GM12878 (cell line): ENCODE measurements around the gene PITRM1. TPM values are rescaled to one million over a fixed set of nuclear protein-coding genes. Genes with fewer than 3 reads are reported as not detected.

Experiments used
- ATAC-seq: fragments of 200-7000 bp; cut with Tn5 transposase; 3 replicates; pipeline ENCODE4 v1.9.1; 2020; ENCODE audit warnings: mild to moderate bottlenecking, moderate library complexity
- BruUV-seq: library from RNA; stranded (reverse); fragments of 400-500 nt; replicated peaks from 2 replicates; lab custom pipeline; 2021; lab: Mats Ljungman, UMichigan
- CTCF ChIA-PET: fragments of 300-600 bp; sonication (Branson Sonifier 250); formaldehyde crosslinking; extraction: SDS; loops from one replicate; lab custom pipeline; 2021; ENCODE audit warnings: inconsistent platforms; lab: Yijun Ruan, JAX
- POLR2A ChIA-PET: fragments of 350-600 bp; formaldehyde crosslinking; extraction: SDS; loops from one replicate; lab custom pipeline; 2021; ENCODE audit warnings: inconsistent platforms; lab: Charles Lee
- RAD21 ChIA-PET: fragments of 300-600 bp; sonication (Branson Sonifier 250); formaldehyde crosslinking; loops from one replicate; lab custom pipeline; 2023; ENCODE audit warnings: antibody characterized with exemption; ENCODE audit not compliant: unreplicated experiment; lab: Charles Lee
- SMC1A ChIA-PET: fragments of 300-600 bp; sonication (Branson Sonifier 250); formaldehyde crosslinking; loops from one replicate; lab custom pipeline; 2023; ENCODE audit not compliant: unreplicated experiment, uncharacterized antibody; lab: Charles Lee
- DNase-seq: peaks from one replicate; pipeline ENCODE4 v3.0.0-alpha.2; 2011; ENCODE audit warnings: low read depth, low spot score
- FAIRE-seq: peaks from 3 replicates; lab custom pipeline; 2011; peaks lifted over from hg19 to GRCh38; lab: Jason Lieb, UNC
- H2AFZ ChIP-seq: 2 replicates; pipeline ENCODE4 v1.6.0; 2011; ENCODE audit warnings: low read depth, low read length, control low read depth; ENCODE audit not compliant: control insufficient read depth
- H3K27ac ChIP-seq: 2 replicates; pipeline ENCODE4 v1.5.1; 2011; ENCODE audit warnings: control low read depth; ENCODE audit not compliant: control insufficient read depth, insufficient read depth
- H3K27me3 ChIP-seq, 2 experiments: replicated peaks in 1 of 2; 2 replicates each; pipeline versions ENCODE4 v1.6.0 to v1.6.1; 2011; ENCODE audit warnings: low read length in 1 of 2; ENCODE audit not compliant: control insufficient read depth in 2 of 2, insufficient read depth in 2 of 2
- H3K36me3 ChIP-seq, 2 experiments: 2 replicates each; pipeline ENCODE4 v1.5.1; 2011; ENCODE audit warnings: low read length in 1 of 2; ENCODE audit not compliant: control insufficient read depth in 2 of 2, insufficient read depth in 2 of 2
- H3K4me1 ChIP-seq: 2 replicates; pipeline ENCODE4 v1.6.1; 2011; ENCODE audit warnings: mild to moderate bottlenecking, low read length, moderate library complexity, mixed read lengths; ENCODE audit not compliant: control insufficient read depth, insufficient read depth
- H3K4me2 ChIP-seq: 2 replicates; pipeline ENCODE4 v1.6.0; 2011; ENCODE audit warnings: control low read depth; ENCODE audit not compliant: control insufficient read depth, insufficient read depth
- H3K4me3 ChIP-seq: fragments of 200-600 bp; sonication (generic); 2 replicates; pipeline ENCODE4 v1.5.1; 2016
- H3K79me2 ChIP-seq: 2 replicates; pipeline ENCODE4 v1.6.0; 2011; ENCODE audit warnings: low read length; ENCODE audit not compliant: control insufficient read depth, insufficient read depth
- H3K9ac ChIP-seq: 2 replicates; pipeline ENCODE4 v1.8.0; 2011; ENCODE audit warnings: low read length, control low read depth, mixed read lengths; ENCODE audit not compliant: control insufficient read depth, insufficient read depth
- H3K9me3 ChIP-seq: replicated peaks from 3 replicates; pipeline ENCODE4 v1.5.1; 2011; ENCODE audit warnings: mild to moderate bottlenecking, low read length; ENCODE audit not compliant: control insufficient read depth, insufficient read depth
- H4K20me1 ChIP-seq: 2 replicates; pipeline ENCODE4 v1.6.0; 2011; ENCODE audit not compliant: control insufficient read depth, insufficient read depth
- CTCF ChIP-seq, 3 experiments: IDR thresholded peaks in 2 of 3; conservative IDR thresholded peaks in 1 of 3; 2 replicates each; pipeline ENCODE4 v1.5.1; 2011; ENCODE audit warnings: low read depth in 3 of 3, low read length in 3 of 3, mild to moderate bottlenecking in 3 of 3, control low read depth in 2 of 3, moderate library complexity in 2 of 3, inconsistent platforms in 1 of 3, mixed read lengths in 1 of 3; ENCODE audit not compliant: control insufficient read depth in 2 of 3, insufficient read depth in 1 of 3; ENCODE audit errors: extremely low read depth in 1 of 3
- NKRF ChIP-seq: fragments of 450-650 bp; conservative IDR thresholded peaks from 2 replicates; pipeline ENCODE4 v1.6.1; 2017; ENCODE audit warnings: mild to moderate bottlenecking, moderate library complexity
- SMAD5 ChIP-seq: IDR thresholded peaks from 2 replicates; pipeline ENCODE4 v1.6.1; 2016; ENCODE audit warnings: antibody characterized with exemption, low read depth
- TCF12 ChIP-seq: IDR thresholded peaks from 2 replicates; pipeline ENCODE4 v1.6.1; 2011; ENCODE audit warnings: low read depth, mild to moderate bottlenecking, low read length
- TCF3 ChIP-seq: IDR thresholded peaks from 2 replicates; pipeline ENCODE4 v1.6.1; 2012; ENCODE audit warnings: low read depth, mild to moderate bottlenecking, low read length, borderline replicate concordance; ENCODE audit not compliant: insufficient read depth
- YY1 ChIP-seq: IDR thresholded peaks from 2 replicates; pipeline ENCODE4 v1.6.1; 2011; ENCODE audit warnings: low read depth, mild to moderate bottlenecking, low read length
- WGBS: methylation state at CpG from one replicate; pipeline ENCODE4 v1.1.6; 2016; ENCODE audit warnings: low lambda C conversion rate; ENCODE audit not compliant: insufficient replicate concordance, insufficient coverage; ENCODE audit errors: missing lambda C conversion rate; 5-methylcytosine and 5-hydroxymethylcytosine counted together
- in situ Hi-C: fragments of 300-500 bp; cut with MboI; formaldehyde crosslinking; loops from 9 replicates; pipeline ENCODE4 v1.14.3; 2018; ENCODE audit warnings: mixed read lengths
- intact Hi-C: fragments of 100-400 bp; cut with micrococcal nuclease; formaldehyde crosslinking; loops from one replicate; pipeline ENCODE4 v1.14.2; 2022; ENCODE audit not compliant: unreplicated experiment
- polyA plus RNA-seq, 11 experiments: library from polyadenylated mRNA; depleted of rRNA in 4 of 11; unstranded in 6 of 11; stranded (reverse) in 5 of 11; fragments of >200 nt; fragmentation: Nextera tagmentation in 4 of 11; fragmentation: Illumina TruSeq in 1 of 11; extraction: Ambion mirVana in 4 of 11; extraction: Trizol in 1 of 11; gene quantifications; 1 replicate in 1 of 11; 2 replicates in 10 of 11; pipeline versions ENCODE4 v1.2.1 to v1.2.3, GENCODE V29; 2011 to 2016; ENCODE audit warnings: inconsistent platforms in 2 of 11, missing spikeins in 2 of 11, low read depth in 1 of 11
- total RNA-seq, 4 experiments: library from RNA; depleted of rRNA in 3 of 4; stranded (reverse); fragments of >200 nt in 3 of 4; fragmentation: Illumina TruSeq in 1 of 4; extraction: Trizol in 1 of 4; gene quantifications; 2 replicates each; pipeline versions ENCODE4 v1.2.1 to v1.2.3, GENCODE V29; 2013 to 2021

Gene PITRM1
- total and polyA plus RNA-seq, 10 of the 15 experiments (the other 5 are each of a cell fraction or from before 2014, with no cell fraction given), result 15.5 to 53.0 (median 45.0) TPM

GRCh38 chr10:3193751-3194150, 21.2 kb upstream of the PITRM1 start:
- H3K27ac ChIP-seq, result no peak overlapping the region
- RAD21 ChIA-PET, result interaction anchor here (0.6 to 1.4 kb wide), 3 partner anchors 10 to 920 kb away, joined by 3 read pairs; no protein-coding TSS in a partner anchor

GRCh38 chr10:3192856-3193635, 20.5 kb upstream of the PITRM1 start:
- WGBS, result 21% methylated on average over 19 of the region's 19 CpGs
- no peaks in the 10 kb centered on the region for H3K79me2 ChIP-seq
- ATAC-seq, result peak; percentile 60
- peaks cover 0 to 1% of the 10 kb centered on the region in 2 experiments; a peak in 3 of 4 replicates for H3K27me3 ChIP-seq
- SMC1A ChIA-PET, result interaction anchor here (1.4 kb wide), 1 partner anchor 1464 kb away, joined by 3 read pairs; no protein-coding TSS in a partner anchor
- H3K36me3 ChIP-seq, result no peaks in the 10 kb centered on the region
- CTCF ChIA-PET, result interaction anchor here (0.8 to 2.0 kb wide), 13 partner anchors 9 to 1465 kb away, joined by 3 to 12 read pairs (median 3); partner anchors contain the start of gene PITRM1
- H3K9ac ChIP-seq, result no peak overlapping the region
- H3K4me2 ChIP-seq, result no peak overlapping the region
- in situ Hi-C loops (loop anchor here (10.0 kb wide), 1 partner anchor 1462 kb away; no protein-coding TSS in a partner anchor), intact Hi-C loops (loop anchor here (2.0 kb wide), 1 partner anchor 1574 kb away; no protein-coding TSS in a partner anchor)
- no peak overlapping the region for H3K4me3 ChIP-seq
- no peak for DNase-seq
- H3K4me1 ChIP-seq, result no peaks in the 10 kb centered on the region
- POLR2A ChIA-PET, result no interaction called here
- H4K20me1 ChIP-seq, result no peaks in the 10 kb centered on the region; the same call in 1 of the 2 replicates
- RAD21 ChIA-PET, result interaction anchor here (0.6 to 1.4 kb wide), 3 partner anchors 9 to 921 kb away, joined by 3 read pairs; no protein-coding TSS in a partner anchor
- H3K27ac ChIP-seq, result no peak overlapping the region
- H3K9me3 ChIP-seq, result no peaks in the 10 kb centered on the region
- no peak overlapping the region for H2AFZ ChIP-seq
- no TSS peak for BruUV-seq
- peak; percentile 69 for FAIRE-seq
- TF ChIP-seq NKRF (no peak), TCF3 (no peak), CTCF (IDR thresholded peaks at IDR 0.05 in 2 of 3, conservative IDR thresholded peaks at IDR 0.05 in 1 of 3; ENCODE audit: control insufficient read depth in 2 of 3, extremely low read depth in 1 of 3, insufficient read depth in 1 of 3, low read depth in 3 of 3, low read length in 3 of 3) (peak; percentile 81 to 84 (median 83)), YY1 (0 out of 2 replicates have a peak, but pooled peaks have one; percentile 31)

More at GRCh38 chr10:3193751-3194150, 21.2 kb upstream of the PITRM1 start:
- 48% methylated on average over 6 of the region's 6 CpGs for WGBS
- Histone ChIP-seq H2AFZ (no peak overlapping the region), H4K20me1 (no peaks in the 10 kb centered on the region; the same call in 1 of the 2 replicates), H3K4me3 (no peak overlapping the region), H3K9me3 (no peaks in the 10 kb centered on the region), H3K4me1 (no peaks in the 10 kb centered on the region), H3K27me3 (peaks cover under 1 to 2% of the 10 kb centered on the region in 2 experiments; a peak in 3 of 4 replicates), H3K4me2 (no peak overlapping the region), H3K79me2 (no peaks in the 10 kb centered on the region), H3K36me3 (no peaks in the 10 kb centered on the region), H3K9ac (no peak overlapping the region)
- ChIA-PET CTCF (interaction anchor here (0.6 to 2.0 kb wide), 11 partner anchors 10 to 1573 kb away, joined by 3 to 12 read pairs (median 3); partner anchors contain the start of gene PITRM1), POLR2A (no interaction called here), SMC1A (interaction anchor here (1.4 kb wide), 1 partner anchor 1463 kb away, joined by 3 read pairs; no protein-coding TSS in a partner anchor)
- BruUV-seq, result no TSS peak
- TF ChIP-seq SMAD5, result no peak
- no peak for TF ChIP-seq TCF12
- no peak for DNase-seq
- in situ Hi-C loops, result loop anchor here (10.0 kb wide), 1 partner anchor 1461 kb away; no protein-coding TSS in a partner anchor
- intact Hi-C loops, result loop anchor here (2.0 kb wide), 1 partner anchor 1573 kb away; no protein-coding TSS in a partner anchor
- no peak for FAIRE-seq
- ATAC-seq, result no peak
